Endothelial cell of umbilical vein (primary cell): ENCODE data around the gene SRP9. TPM values are rescaled to one million over a fixed set of nuclear protein-coding genes. Genes with fewer than 3 reads are reported as not detected.
A peak's percentile ranks its signal among the peaks of the same experiment; 100 is the strongest.

Experiments used
- BruUV-seq: library from RNA; stranded (reverse); fragments of 400-500 nt; replicated peaks from 2 replicates; lab custom pipeline; 2021; lab: Mats Ljungman, UMichigan
- CTCF ChIA-PET: fragments of 300-600, 350-600 bp; sonication (Branson Sonifier 250); formaldehyde crosslinking; loops from one replicate; lab custom pipeline; 2021; ENCODE audit warnings: antibody characterized with exemption, inconsistent platforms; lab: Charles Lee
- POLR2A ChIA-PET: fragments of 300-600, 350-600 bp; sonication (Branson Sonifier 250); formaldehyde crosslinking; loops from one replicate; lab custom pipeline; 2021; ENCODE audit warnings: antibody characterized with exemption, inconsistent platforms; lab: Charles Lee
- DNase-seq: peaks from one replicate; pipeline ENCODE4 v3.0.0-alpha.2; 2011; ENCODE audit warnings: low read depth, low spot score
- FAIRE-seq: peaks from 2 replicates; lab custom pipeline; 2011; peaks lifted over from hg19 to GRCh38; lab: Jason Lieb, UNC
- H2AFZ ChIP-seq: 2 replicates; pipeline ENCODE4 v1.6.0; 2012; ENCODE audit warnings: low read depth, low read length, control low read depth, inconsistent platforms
- H3K27ac ChIP-seq: 2 replicates; pipeline ENCODE4 v1.5.1; 2011; ENCODE audit warnings: low read depth, mild to moderate bottlenecking, control low read depth, low read length, moderate library complexity; ENCODE audit not compliant: insufficient read depth
- H3K27me3 ChIP-seq, 2 experiments: 2 replicates each; pipeline versions ENCODE4 v1.6.0 to v1.6.1; 2011; ENCODE audit warnings: low read length in 2 of 2, mixed read lengths in 1 of 2; ENCODE audit not compliant: control insufficient read depth in 2 of 2, insufficient read depth in 2 of 2
- H3K36me3 ChIP-seq, 2 experiments: 2 replicates in 1 of 2; 3 replicates in 1 of 2; pipeline ENCODE4 v1.5.1; 2011; ENCODE audit warnings: low read length in 2 of 2, mild to moderate bottlenecking in 1 of 2, moderate library complexity in 1 of 2; ENCODE audit not compliant: control insufficient read depth in 2 of 2, insufficient read depth in 2 of 2; ENCODE audit errors: extremely low read depth in 1 of 2
- H3K4me1 ChIP-seq: 3 replicates; pipeline ENCODE4 v1.5.1; 2011; ENCODE audit warnings: mild to moderate bottlenecking, low read length; ENCODE audit not compliant: control insufficient read depth, insufficient read depth; ENCODE audit errors: extremely low read depth
- H3K4me2 ChIP-seq: 2 replicates; pipeline ENCODE4 v1.6.1; 2011; ENCODE audit warnings: low read length, control low read depth, mixed read lengths; ENCODE audit not compliant: insufficient read depth
- H3K4me3 ChIP-seq, 3 experiments: fragments of 200-600 bp in 1 of 3; sonication (generic), shearing (Covaris generic) in 1 of 3; replicated peaks in 1 of 3; 2 replicates each; pipeline ENCODE4 v1.5.1; 2011 to 2016; ENCODE audit warnings: control low read depth in 3 of 3, low read length in 3 of 3, mild to moderate bottlenecking in 2 of 3, inconsistent platforms in 1 of 3, low read depth in 1 of 3, moderate library complexity in 1 of 3; ENCODE audit not compliant: insufficient read depth in 1 of 3
- H3K79me2 ChIP-seq: 2 replicates; pipeline ENCODE4 v1.6.0; 2012; ENCODE audit warnings: low read length, inconsistent platforms; ENCODE audit not compliant: control insufficient read depth, insufficient read depth
- H3K9ac ChIP-seq: replicated peaks from 2 replicates; pipeline ENCODE3; 2011; ENCODE audit warnings: low read length, control low read depth; ENCODE audit not compliant: insufficient read depth; ENCODE audit errors: extremely low read depth
- H3K9me1 ChIP-seq: replicated peaks from 3 replicates; pipeline ENCODE4 v1.6.0; 2011; ENCODE audit warnings: mild to moderate bottlenecking, low read length; ENCODE audit not compliant: control insufficient read depth, insufficient read depth; ENCODE audit errors: extremely low read depth
- H3K9me3 ChIP-seq: replicated peaks from 2 replicates; pipeline ENCODE4 v1.5.1; 2012; ENCODE audit warnings: low read length, inconsistent platforms; ENCODE audit not compliant: control insufficient read depth, insufficient read depth
- H4K20me1 ChIP-seq: replicated peaks from 2 replicates; pipeline ENCODE3; 2011; ENCODE audit warnings: mild to moderate bottlenecking, low read length; ENCODE audit not compliant: control insufficient read depth, insufficient read depth; ENCODE audit errors: extremely low read depth
- CTCF ChIP-seq, 2 donors: IDR thresholded peaks; 1 replicate in 1 of 2; 2 replicates in 1 of 2; pipeline ENCODE4 v1.5.1; 2011; ENCODE audit warnings: low read length in 2 of 2, mild to moderate bottlenecking in 2 of 2, moderate library complexity in 2 of 2, control low read depth in 1 of 2, inconsistent platforms in 1 of 2, low read depth in 1 of 2; ENCODE audit not compliant: insufficient read depth in 1 of 2; ENCODE audit errors: extremely low read depth in 1 of 2
- MAX ChIP-seq: IDR thresholded peaks from 2 replicates; pipeline ENCODE4 v1.6.1; 2011; ENCODE audit not compliant: insufficient read depth, insufficient read length
- dilution Hi-C: fragments of 300-500 bp; cut with MboI; formaldehyde crosslinking; loops from one replicate; pipeline ENCODE4 v1.15.0; 2019; ENCODE audit warnings: low sequenced_read_pairs; ENCODE audit not compliant: extremely low pct_ligation_motif_present
- intact Hi-C: fragments of 100-400 bp; cut with micrococcal nuclease; formaldehyde crosslinking; loops from one replicate; pipeline ENCODE4 v1.10.0; 2022
- polyA plus RNA-seq, 4 experiments: library from polyadenylated mRNA; depleted of rRNA in 3 of 4; stranded (reverse) in 3 of 4; unstranded in 1 of 4; fragments of >200 nt; gene quantifications; 2 replicates each; pipeline versions ENCODE4 v1.2.1 to v1.2.3, GENCODE V29; 2011 to 2012; ENCODE audit warnings: missing spikeins in 1 of 4
- total RNA-seq: library from RNA; stranded (reverse); gene quantifications from 2 replicates; pipeline ENCODE4 v1.2.3, GENCODE V29; 2021

Gene SRP9
- total and polyA plus RNA-seq, 2 donors (not counting 3 experiments of a cell fraction or from before 2014, with no cell fraction given) = 283 to 384 TPM

DNA sequence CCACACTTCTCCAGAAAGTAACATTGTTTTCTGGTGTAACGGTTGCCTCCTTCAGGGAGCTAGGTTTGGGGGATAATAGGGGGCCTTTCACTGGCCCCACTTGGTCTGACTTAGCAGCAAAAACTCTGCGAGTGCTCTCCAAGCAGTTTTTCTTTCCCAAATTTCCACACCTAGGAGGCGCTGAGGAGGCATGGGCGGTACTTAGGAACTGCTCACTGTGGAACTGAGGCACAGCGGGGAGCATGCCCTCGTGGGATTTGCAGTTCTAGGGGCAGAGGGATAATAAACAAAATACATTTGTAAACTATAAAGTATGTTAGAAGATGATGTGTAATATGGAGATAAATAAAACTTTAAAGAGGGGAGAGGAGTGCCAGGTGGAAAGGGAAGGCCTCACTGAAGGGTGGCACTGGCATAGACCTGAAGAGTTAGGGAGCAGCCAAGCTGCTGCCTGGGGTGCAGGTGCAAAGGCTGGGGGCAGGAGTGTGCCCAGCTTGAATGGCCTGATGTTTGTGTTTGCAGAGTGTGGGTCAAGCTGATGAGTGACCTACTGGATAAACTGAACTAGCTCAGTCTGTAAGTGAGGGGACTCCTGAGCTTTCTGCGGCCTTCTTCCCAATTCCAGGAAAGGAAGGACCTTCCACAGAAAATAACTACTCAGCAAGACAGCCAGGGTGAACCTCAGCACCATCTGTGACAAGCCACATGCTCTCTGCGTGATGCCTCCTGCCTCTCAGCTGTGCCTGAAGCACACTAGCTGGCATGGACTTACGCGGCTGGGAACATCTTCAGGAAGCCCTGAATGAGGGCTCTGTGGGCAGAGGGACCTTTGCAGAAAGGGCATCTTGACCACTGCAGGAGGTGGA, 34.2 kb downstream of the SRP9 start:
- BruUV-seq = no TSS peak
- H3K36me3 ChIP-seq = no peaks in the 10 kb centered on the region
- H3K79me2 ChIP-seq = no peaks in the 10 kb centered on the region
- H3K9me1 ChIP-seq = no peaks in the 10 kb centered on the region
- H3K4me1 ChIP-seq = peaks cover 6% of the 10 kb centered on the region
- no peak overlapping the region for H3K27ac ChIP-seq
- H3K27me3 ChIP-seq = no peaks in the 10 kb centered on the region
- intact Hi-C loops (loop anchor here (2.0 kb wide), 1 partner anchor 71 kb away; the partner anchor contains the start of gene TMEM63A), dilution Hi-C loops (no loop called here)
- DNase-seq = no peak
- CTCF ChIA-PET = interaction anchor here (0.7 to 3.8 kb wide), 4 partner anchors 10 to 337 kb away, joined by 4 to 21 read pairs (median 10); partner anchors contain the start of genes SRP9 and TMEM63A
- FAIRE-seq = no peak
- no peaks in the 10 kb centered on the region for H3K9me3 ChIP-seq
- no peak overlapping the region for H3K4me2 ChIP-seq
- POLR2A ChIA-PET = no interaction called here
- H2AFZ ChIP-seq = no peak overlapping the region
- H4K20me1 ChIP-seq = no peaks in the 10 kb centered on the region
- no peak overlapping the region for H3K9ac ChIP-seq
- no peak overlapping the region for H3K4me3 ChIP-seq
- TF ChIP-seq CTCF (IDR thresholded peaks at IDR 0.05; ENCODE audit: extremely low read depth in 1 of 2, insufficient read depth in 1 of 2, low read depth in 1 of 2, low read length in 2 of 2) (peak in 1 of 2 donors; percentile 10), MAX (no peak)
